ENCODE data around the gene WDR82. TPM values are rescaled to one million over a fixed set of nuclear protein-coding genes. Genes with fewer than 3 reads are reported as not detected.
"Not testable (repeated sequence)": the region's sequence is repeated elsewhere in the genome, so short reads cannot be mapped to it uniquely, and the experiment has no call there.

Gene WDR82
- polyA plus RNA-seq, 3 donors = 110 to 117 (median 116) TPM

DNA sequence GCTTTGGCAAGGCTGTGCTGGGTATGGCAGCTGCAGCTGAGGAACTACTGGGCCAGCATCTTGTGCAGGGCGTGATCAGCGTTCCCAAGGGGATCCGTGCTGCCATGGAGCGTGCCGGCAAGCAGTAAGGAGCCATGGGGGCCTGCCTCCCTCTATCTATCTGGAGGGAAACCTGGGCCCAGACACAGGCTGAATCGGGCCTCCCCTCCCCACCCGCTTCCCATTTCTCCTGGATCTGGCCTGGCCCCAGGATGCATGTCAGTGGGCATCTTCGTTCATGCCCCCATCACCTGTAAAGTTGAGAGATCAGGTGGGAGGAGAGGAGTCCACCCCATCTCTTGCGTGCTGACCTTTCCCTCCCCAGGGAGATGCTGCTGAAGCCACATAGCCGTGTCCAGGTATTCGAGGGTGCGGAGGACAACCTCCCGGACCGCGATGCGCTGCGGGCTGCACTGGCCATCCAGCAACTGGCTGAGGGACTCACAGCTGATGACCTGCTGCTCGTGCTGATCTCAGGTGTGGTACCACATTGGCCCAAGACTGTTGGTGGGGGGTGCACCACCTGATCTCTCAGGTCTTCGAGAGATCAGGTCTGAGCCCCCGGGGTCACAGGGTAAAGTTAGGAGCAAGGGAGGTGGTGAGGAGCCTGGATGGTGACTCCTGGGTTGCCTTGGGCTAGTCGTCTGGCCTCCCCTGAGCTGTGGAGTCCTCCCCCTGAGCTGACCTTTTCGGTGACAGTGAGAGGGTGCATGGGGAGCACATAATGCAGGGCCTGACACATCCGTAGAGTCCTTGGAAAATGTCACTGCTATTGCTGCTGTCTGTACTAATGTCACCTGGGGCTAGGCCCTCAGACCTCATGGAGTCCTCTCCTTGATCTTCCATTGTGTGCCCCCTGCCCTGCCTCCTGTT lies 12.4 kb upstream of the WDR82 start:
- no peak for DNase-seq (ENCODE audit: low read depth in 3 of 3, low spot score in 2 of 3)

- DNase-seq (ENCODE audit: low read depth in 3 of 3, low spot score in 2 of 3) = no peak
These were observed 11.5 kb upstream of the WDR82 start for GRCh38 chr3:52289747-52290595.

- no peak for DNase-seq (ENCODE audit: low read depth in 3 of 3, low spot score in 2 of 3)
These were observed 10.9 kb upstream of the WDR82 start for GRCh38 chr3:52289338-52289746.

DNA sequence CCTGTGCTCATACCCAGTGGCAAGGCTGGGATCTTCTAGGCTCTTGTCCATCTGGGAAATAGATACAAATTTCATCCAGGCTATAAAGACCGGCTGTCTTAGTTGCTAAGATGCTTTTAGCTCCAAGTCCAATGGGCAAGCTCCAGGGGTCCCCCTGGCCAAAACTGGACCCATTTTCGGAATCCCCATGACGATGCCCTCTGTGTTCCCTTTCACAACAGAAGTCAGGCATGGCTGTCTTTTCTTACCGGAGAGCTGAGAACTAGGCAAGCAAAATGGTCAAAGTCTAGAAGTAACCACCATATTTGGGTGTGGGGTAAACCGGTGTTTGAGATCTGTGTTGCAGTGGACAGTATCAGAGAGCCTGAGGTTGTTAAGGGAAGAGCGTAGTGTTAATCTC lies 10.2 kb upstream of the WDR82 start:
- DNase-seq (ENCODE audit: low read depth in 3 of 3, low spot score in 2 of 3) = no peak

- DNase-seq (ENCODE audit: low read depth in 3 of 3, low spot score in 2 of 3) = no peak
These were observed 8.3 kb upstream of the WDR82 start for GRCh38 chr3:52286777-52287110.

GRCh38 chr3:52284051-52284450 lies 5.6 kb upstream of the WDR82 start:
- not testable (repeated sequence) for DNase-seq (ENCODE audit: low read depth in 3 of 3, low spot score in 2 of 3)

DNA sequence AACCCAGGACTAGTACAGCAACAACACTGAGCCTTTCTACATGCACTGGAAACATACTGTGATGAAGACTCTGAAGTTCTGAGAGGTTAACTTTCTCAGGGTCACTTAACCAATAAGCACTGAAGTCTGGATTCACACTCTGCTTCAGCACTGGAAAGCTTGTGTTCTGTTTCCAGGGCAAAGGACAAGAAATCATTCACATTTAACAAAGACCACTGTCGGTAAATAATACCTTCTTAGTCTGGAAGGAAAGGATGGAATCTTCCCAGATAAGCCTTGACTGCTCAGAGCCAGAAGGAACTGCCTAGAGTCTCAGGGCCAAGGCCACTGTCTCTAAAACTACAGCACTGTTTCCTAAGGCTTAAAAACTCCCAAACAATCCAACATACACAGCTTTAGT lies 4.9 kb upstream of the WDR82 start:
- DNase-seq (ENCODE audit: low read depth in 3 of 3, low spot score in 2 of 3) = no peak

DNA sequence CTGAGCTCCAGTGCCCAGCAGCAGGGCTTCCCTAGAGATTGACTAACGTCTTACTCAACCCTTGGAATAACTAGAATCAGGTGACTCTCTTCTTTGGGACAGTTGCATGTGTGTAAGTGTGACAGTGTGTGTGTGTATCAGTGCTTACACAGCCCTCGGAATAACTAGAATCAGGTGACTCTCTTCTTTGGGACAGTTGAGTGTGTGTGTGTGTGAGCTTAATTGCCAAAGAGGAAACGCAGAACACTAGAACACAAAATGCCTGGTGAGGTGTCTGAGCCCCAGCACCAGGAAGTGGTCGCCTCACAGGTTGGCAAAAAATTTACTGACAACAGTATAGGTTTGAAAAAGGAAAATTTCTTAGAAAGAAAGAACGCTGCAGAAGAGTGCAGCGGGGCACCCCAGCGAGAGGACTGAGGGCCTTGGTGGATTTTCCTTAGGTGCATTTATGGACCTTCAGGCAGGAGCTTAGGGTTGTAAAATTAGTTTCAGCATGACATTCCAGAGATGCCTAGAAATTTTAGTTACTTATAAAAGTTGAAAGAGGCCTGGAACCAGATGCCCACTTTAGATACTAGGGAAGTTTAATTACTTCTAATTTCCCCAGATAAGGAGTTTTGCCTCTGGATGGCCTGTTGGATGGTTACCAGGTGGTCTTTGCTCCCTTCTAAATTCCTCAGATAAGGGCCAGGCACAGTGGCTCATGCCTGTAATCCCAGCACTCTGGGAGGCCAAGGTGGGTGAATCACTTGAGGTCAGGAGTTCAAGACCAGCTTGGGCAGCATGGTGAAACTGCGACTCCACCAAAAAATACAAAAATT lies 3.7 kb upstream of the WDR82 start:
- no peak for DNase-seq (ENCODE audit: low read depth in 3 of 3, low spot score in 2 of 3)

- no peak for DNase-seq (ENCODE audit: low read depth in 3 of 3, low spot score in 2 of 3)
These were observed 1.6 kb upstream of the WDR82 start for GRCh38 chr3:52280050-52280461.

- DNase-seq (ENCODE audit: low read depth in 3 of 3, low spot score in 2 of 3) = no peak
These were observed 1.1 kb upstream of the WDR82 start for GRCh38 chr3:52279596-52279995.

- DNase-seq (ENCODE audit: low read depth in 3 of 3, low spot score in 2 of 3) = no peak
These were observed 408 bp downstream of the WDR82 start for GRCh38 chr3:52277972-52278509.

- no peak for DNase-seq (ENCODE audit: low read depth in 3 of 3, low spot score in 2 of 3)
These were observed 1.1 kb downstream of the WDR82 start for GRCh38 chr3:52277071-52277964.

- not testable (repeated sequence) for DNase-seq (ENCODE audit: low read depth in 3 of 3, low spot score in 2 of 3)
These were observed 3.7 kb downstream of the WDR82 start for GRCh38 chr3:52274781-52275180.

DNA sequence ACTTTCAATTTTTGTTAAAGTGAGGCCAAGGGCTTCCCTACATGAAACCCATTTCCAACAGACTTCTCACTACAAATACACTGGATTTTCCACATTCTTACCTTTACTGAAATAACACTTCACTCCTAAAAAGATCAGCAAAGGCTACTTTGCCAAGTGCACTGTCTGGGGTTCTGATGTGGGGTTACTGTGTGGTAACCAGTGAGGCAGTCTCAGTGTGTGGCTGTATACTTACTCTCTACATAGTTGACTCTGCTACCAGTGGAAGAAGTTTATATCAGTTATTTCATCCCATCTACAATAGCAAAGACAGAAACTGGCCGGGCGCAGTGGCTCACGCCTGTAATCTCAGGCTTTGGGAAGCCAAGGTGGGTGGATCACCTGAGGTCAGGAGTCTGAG lies 5.6 kb downstream of the WDR82 start:
- DNase-seq (ENCODE audit: low read depth in 3 of 3, low spot score in 2 of 3) = no peak

DNA sequence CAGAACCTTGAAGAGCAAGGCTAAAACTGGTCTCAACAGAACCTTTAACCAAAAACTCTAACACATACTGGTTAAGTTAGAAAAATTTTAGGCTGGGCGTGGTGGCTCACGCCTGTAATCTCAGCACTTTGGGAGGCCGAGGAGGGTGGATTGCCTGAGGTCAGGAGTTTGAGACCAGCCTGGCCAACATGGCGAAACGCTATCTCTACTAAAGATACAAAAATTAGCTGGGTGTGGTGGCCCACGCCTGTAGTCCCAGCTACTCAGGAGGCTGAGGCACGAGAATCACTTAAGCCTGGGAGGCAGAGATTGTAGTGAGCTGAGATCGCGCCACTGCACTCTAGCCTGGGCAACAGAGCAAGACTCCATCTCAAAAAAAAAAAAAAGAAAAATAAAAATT lies 6.3 kb downstream of the WDR82 start:
- DNase-seq (ENCODE audit: low read depth in 3 of 3, low spot score in 2 of 3) = not testable (repeated sequence)

DNA sequence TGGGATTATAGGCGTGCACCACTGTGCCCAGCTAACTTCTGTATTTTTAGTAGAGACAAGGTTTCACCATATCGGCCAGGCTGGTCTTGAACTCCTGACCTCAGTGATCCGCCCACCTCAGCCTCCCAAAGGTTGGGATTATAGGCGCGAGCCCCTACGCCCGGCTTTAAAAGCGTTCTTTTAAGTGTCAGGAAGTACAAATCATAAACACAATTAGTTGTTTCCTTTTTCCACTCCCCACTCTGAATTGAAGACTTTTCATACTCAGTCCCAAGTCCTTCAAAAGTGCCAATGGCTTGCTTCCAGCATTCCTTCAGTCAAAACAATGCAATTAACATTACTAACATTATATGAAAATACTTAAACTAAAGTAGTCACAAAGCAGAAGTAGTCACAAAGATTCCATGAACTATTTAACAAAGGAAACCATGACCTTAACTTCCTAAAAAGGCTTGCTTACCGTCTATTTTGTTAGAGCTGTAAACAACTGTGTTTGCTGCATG lies 8.1 kb downstream of the WDR82 start:
- DNase-seq (ENCODE audit: low read depth in 3 of 3, low spot score in 2 of 3) = no peak

DNA sequence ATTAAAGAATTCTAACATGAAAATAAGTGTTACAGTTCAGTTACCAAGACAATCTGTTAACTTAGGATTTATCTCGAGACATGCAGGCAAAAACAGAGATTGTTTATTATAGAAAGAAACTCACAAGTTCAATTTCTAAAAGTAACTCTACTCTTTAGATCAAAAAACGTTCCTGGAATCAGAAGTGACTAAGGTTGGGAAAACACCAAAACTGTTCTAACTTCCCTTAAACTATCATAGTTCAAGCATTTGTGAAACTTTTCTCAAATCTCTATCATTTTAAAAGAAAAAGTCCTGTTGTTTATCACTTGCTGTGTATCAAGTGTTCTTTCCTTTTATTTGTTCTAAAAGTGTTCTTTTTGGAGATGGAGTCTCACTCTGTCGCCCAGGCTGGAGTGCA lies 8.7 kb downstream of the WDR82 start:
- DNase-seq (ENCODE audit: low read depth in 3 of 3, low spot score in 2 of 3) = no peak

DNA sequence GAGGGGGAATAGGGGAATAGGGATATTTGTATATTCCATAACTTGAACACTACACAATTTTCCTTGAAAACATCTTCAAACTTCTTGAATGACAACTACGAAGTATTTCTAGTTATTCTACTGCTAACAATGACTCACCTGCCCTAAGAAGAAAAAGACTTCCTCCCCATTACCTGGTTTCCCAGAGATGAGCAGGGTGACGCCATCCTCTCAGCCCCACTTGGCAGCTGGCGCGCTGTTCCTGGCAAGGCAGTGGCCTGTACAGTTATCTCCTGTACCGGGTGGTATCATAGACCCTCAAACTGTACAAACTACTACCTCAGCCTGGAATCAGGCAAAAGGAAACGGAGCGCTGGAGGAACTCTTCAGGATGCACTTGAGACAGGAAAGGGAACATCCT lies 10.4 kb downstream of the WDR82 start:
- no peak for DNase-seq (ENCODE audit: low read depth in 3 of 3, low spot score in 2 of 3)

DNA sequence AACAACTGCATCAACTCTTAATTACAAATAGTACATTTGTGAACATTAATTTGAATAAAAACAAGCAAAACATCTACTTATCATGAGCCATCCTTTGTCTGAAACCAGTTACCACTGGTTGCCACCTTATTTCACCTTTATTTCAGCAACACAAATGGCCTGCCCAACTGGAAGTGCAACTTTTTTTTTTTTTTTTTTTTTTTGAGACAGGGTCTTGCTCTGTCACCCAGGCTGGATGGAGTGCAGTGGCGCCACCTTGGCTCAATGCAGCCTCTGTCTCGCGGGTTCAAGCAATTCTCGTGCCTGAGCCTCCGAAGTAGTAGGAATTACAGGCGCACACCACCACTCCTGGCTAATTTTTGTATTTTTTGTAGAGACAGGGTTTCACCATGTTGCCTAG lies 13.1 kb downstream of the WDR82 start:
- DNase-seq (ENCODE audit: low read depth in 3 of 3, low spot score in 2 of 3) = no peak

GRCh38 chr3:52262447-52262846 lies 16.0 kb downstream of the WDR82 start:
- no peak for DNase-seq (ENCODE audit: low read depth in 3 of 3, low spot score in 2 of 3)
